Stimulated activated CD4-positive, alpha-beta T cell treated with anti-CD3 and anti-CD28 coated beads, Interleukin-1b, Interleukin-23, amount 100 ng/mL, for 1 hour (primary cell): ENCODE measurements around the gene RNF113B.

Experiments used
- DNase-seq, 2 donors: peaks; one replicate each; pipeline ENCODE4 v3.0.0-alpha.2; 2020; ENCODE audit warnings: low read depth in 2 of 2

The RNF113B gene

GRCh38 chr13:98176777-98177608 is at the start of gene RNF113B:
Gene RNF113B, minus strand, starts transcription at chr13:98177269. Its CDS starts 33 bp downstream, at chr13:98177236.
- no peak for DNase-seq

GRCh38 chr13:98226496-98226895 is 49.4 kb upstream of the RNF113B start:
- DNase-seq = no peak

GRCh38 chr13:98225036-98225940 is 48.2 kb upstream of the RNF113B start:
- no peak for DNase-seq

GRCh38 chr13:98224557-98224956 is 47.5 kb upstream of the RNF113B start:
- no peak for DNase-seq

GRCh38 chr13:98223741-98224140 is 46.7 kb upstream of the RNF113B start:
- DNase-seq = no peak

- DNase-seq = no peak
These were observed 45.7 kb upstream of the RNF113B start for GRCh38 chr13:98222816-98223215.

- DNase-seq = no peak
These were observed 45.0 kb upstream of the RNF113B start for GRCh38 chr13:98222081-98222554.

- DNase-seq = no peak
These were observed 44.2 kb upstream of the RNF113B start for GRCh38 chr13:98221234-98221633.

- no peak for DNase-seq
These were observed 43.3 kb upstream of the RNF113B start for GRCh38 chr13:98220271-98220791.

GRCh38 chr13:98219685-98220084 is 42.6 kb upstream of the RNF113B start:
- no peak for DNase-seq

GRCh38 chr13:98217597-98217996 is 40.5 kb upstream of the RNF113B start:
- DNase-seq = no peak

- DNase-seq = no peak
These were observed 39.7 kb upstream of the RNF113B start for GRCh38 chr13:98216711-98217285.

GRCh38 chr13:98216135-98216565 is 39.1 kb upstream of the RNF113B start:
- DNase-seq = no peak

GRCh38 chr13:98215508-98215907 is 38.4 kb upstream of the RNF113B start:
- no peak for DNase-seq

GRCh38 chr13:98214707-98215106 is 37.6 kb upstream of the RNF113B start:
- no peak for DNase-seq

- no peak for DNase-seq
These were observed 37.1 kb upstream of the RNF113B start for GRCh38 chr13:98214008-98214643.

GRCh38 chr13:98213354-98213753 is 36.3 kb upstream of the RNF113B start:
- no peak for DNase-seq

- DNase-seq = no peak
These were observed 35.7 kb upstream of the RNF113B start for GRCh38 chr13:98212763-98213162.

GRCh38 chr13:98208606-98209005 is 31.5 kb upstream of the RNF113B start:
- DNase-seq = no peak

GRCh38 chr13:98207416-98207815 is 30.3 kb upstream of the RNF113B start:
- no peak for DNase-seq

- DNase-seq = no peak
These were observed 29.9 kb upstream of the RNF113B start for GRCh38 chr13:98206946-98207345.
